IMR-90 (cell line): ENCODE results near the gene TTLL7. TPM values are rescaled to one million over a fixed set of nuclear protein-coding genes. Genes with fewer than 3 reads are reported as not detected.

Source experiments
- ATAC-seq: fragments of 200-7000 bp; cut with Tn5 transposase; 2 replicates; pipeline ENCODE4 v1.9.1; 2020; ENCODE audit warnings: low read depth, mild to moderate bottlenecking, moderate library complexity
- BruUV-seq: library from RNA; stranded (reverse); fragments of 400-500 nt; replicated peaks from 2 replicates; lab custom pipeline; 2021; lab: Mats Ljungman, UMichigan
- CTCF ChIA-PET: fragments of 300-600 bp; formaldehyde crosslinking; extraction: SDS; loops from one replicate; lab custom pipeline; 2021; ENCODE audit warnings: antibody characterized with exemption; lab: Yijun Ruan, JAX
- POLR2A ChIA-PET: fragments of 300-600 bp; sonication (Branson Sonifier 250); formaldehyde crosslinking; loops from one replicate; lab custom pipeline; 2022; ENCODE audit warnings: antibody characterized with exemption; ENCODE audit not compliant: unreplicated experiment; lab: Charles Lee
- DNase-seq: peaks from one replicate; pipeline ENCODE4 v3.0.0; 2013
- H2AFZ ChIP-seq: replicated peaks from 2 replicates; pipeline ENCODE3; 2013; ENCODE audit warnings: low read length, mild to moderate bottlenecking; ENCODE audit not compliant: poor library complexity
- H2AK5ac ChIP-seq: 2 replicates; pipeline ENCODE4 v1.6.1; 2013; ENCODE audit warnings: low read depth, low read length, inconsistent platforms
- H2AK9ac ChIP-seq: replicated peaks from 2 replicates; pipeline ENCODE3; 2013; ENCODE audit warnings: mild to moderate bottlenecking, low read depth, low read length, moderate library complexity; ENCODE audit not compliant: poor library complexity
- H2BK120ac ChIP-seq: 2 replicates; pipeline ENCODE4 v1.6.1; 2013; ENCODE audit warnings: low read depth, low read length, inconsistent platforms
- H2BK15ac ChIP-seq: 3 replicates; pipeline ENCODE4 v1.6.1; 2013; ENCODE audit warnings: low read depth, low read length, inconsistent platforms
- H2BK20ac ChIP-seq: 2 replicates; pipeline ENCODE4 v1.6.1; 2013; ENCODE audit warnings: low read depth, mild to moderate bottlenecking, inconsistent platforms, low read length, moderate library complexity
- H2BK5ac ChIP-seq: 2 replicates; pipeline ENCODE4 v1.6.1; 2013; ENCODE audit warnings: mild to moderate bottlenecking, low read depth, low read length, inconsistent platforms; ENCODE audit not compliant: poor library complexity, severe bottlenecking
- H3K14ac ChIP-seq: replicated peaks from 2 replicates; pipeline ENCODE4 v1.6.1; 2013; ENCODE audit warnings: low read depth, low read length, inconsistent platforms
- H3K18ac ChIP-seq: 2 replicates; pipeline ENCODE4 v1.6.1; 2013; ENCODE audit warnings: low read depth, low read length, control low read depth
- H3K23ac ChIP-seq: 2 replicates; pipeline ENCODE4 v1.6.1; 2013; ENCODE audit warnings: low read depth, low read length, inconsistent platforms
- H3K27ac ChIP-seq: 2 replicates; pipeline ENCODE4 v1.5.1; 2013; ENCODE audit warnings: mild to moderate bottlenecking, control low read depth, low read length; ENCODE audit not compliant: insufficient read depth
- H3K27me3 ChIP-seq: 2 replicates; pipeline ENCODE4 v1.6.1; 2013; ENCODE audit warnings: low read length; ENCODE audit not compliant: control insufficient read depth, insufficient read depth
- H3K36me3 ChIP-seq: 2 replicates; pipeline ENCODE4 v1.6.1; 2013; ENCODE audit warnings: low read length, mixed read lengths; ENCODE audit not compliant: control insufficient read depth, insufficient read depth
- H3K4ac ChIP-seq: 2 replicates; pipeline ENCODE4 v1.6.1; 2013; ENCODE audit warnings: low read depth, low read length, inconsistent platforms
- H3K4me1 ChIP-seq: 2 replicates; pipeline ENCODE4 v1.6.1; 2013; ENCODE audit warnings: low read length, mixed read lengths; ENCODE audit not compliant: control insufficient read depth, insufficient read depth
- H3K4me2 ChIP-seq: 2 replicates; pipeline ENCODE4 v1.6.1; 2013; ENCODE audit warnings: low read depth, mild to moderate bottlenecking, control low read depth, low read length, moderate library complexity
- H3K4me3 ChIP-seq: 2 replicates; pipeline ENCODE4 v1.5.1; 2013; ENCODE audit warnings: low read depth, mild to moderate bottlenecking, control low read depth, low read length, moderate library complexity; ENCODE audit not compliant: insufficient read depth
- H3K56ac ChIP-seq: 2 replicates; pipeline ENCODE4 v1.6.1; 2013; ENCODE audit warnings: low read length, inconsistent platforms; ENCODE audit not compliant: insufficient read depth; ENCODE audit errors: extremely low read depth
- H3K79me1 ChIP-seq, 2 experiments: 2 replicates each; pipeline ENCODE4 v1.6.1; 2013; ENCODE audit warnings: low read length in 2 of 2, inconsistent platforms in 1 of 2, low read depth in 1 of 2
- H3K9ac ChIP-seq: 2 replicates; pipeline ENCODE4 v1.6.1; 2013; ENCODE audit warnings: low read depth, low read length, control low read depth
- H3K9me1 ChIP-seq: 2 replicates; pipeline ENCODE4 v1.6.1; 2013; ENCODE audit warnings: low read length, inconsistent platforms; ENCODE audit not compliant: insufficient read depth
- H3K9me3 ChIP-seq: 2 replicates; pipeline ENCODE4 v1.6.1; 2013; ENCODE audit warnings: low read length; ENCODE audit not compliant: control insufficient read depth, insufficient read depth
- H4K20me1 ChIP-seq: 2 replicates; pipeline ENCODE4 v1.6.1; 2013; ENCODE audit warnings: low read length, inconsistent platforms; ENCODE audit not compliant: insufficient read depth
- H4K5ac ChIP-seq: 2 replicates; pipeline ENCODE4 v1.6.1; 2013; ENCODE audit warnings: mild to moderate bottlenecking, low read depth, low read length, control low read depth
- H4K8ac ChIP-seq, 2 experiments: 2 replicates each; pipeline ENCODE4 v1.6.1; 2013; ENCODE audit warnings: low read depth in 2 of 2, low read length in 2 of 2, control low read depth in 1 of 2, inconsistent platforms in 1 of 2
- H4K91ac ChIP-seq: 2 replicates; pipeline ENCODE4 v1.6.1; 2013; ENCODE audit warnings: low read depth, low read length, inconsistent platforms; ENCODE audit not compliant: insufficient read depth
- BHLHE40 ChIP-seq: fragments of 150-350 bp; IDR thresholded peaks from 2 replicates; pipeline ENCODE4 v1.6.1; 2016; ENCODE audit warnings: mild to moderate bottlenecking, low read depth, low read length
- RAD21 ChIP-seq: IDR thresholded peaks from 2 replicates; pipeline ENCODE4 v1.6.1; 2012; ENCODE audit warnings: low read length, improper control_type of control experiment
- WGBS, 2 experiments: methylation state at CpG; one replicate each; pipeline versions ENCODE4 v1.1.5 to v1.1.7; 2013; ENCODE audit warnings: missing lambda C conversion rate in 2 of 2; ENCODE audit not compliant: insufficient read length in 1 of 2; ENCODE audit errors: extremely low coverage in 2 of 2; 5-methylcytosine and 5-hydroxymethylcytosine counted together
- dilution Hi-C: fragments of 300-500 bp; cut with HindIII; formaldehyde crosslinking; loops from one replicate; pipeline ENCODE4 v1.14.3; 2018; ENCODE audit warnings: low sequenced_read_pairs; ENCODE audit not compliant: unreplicated experiment
- in situ Hi-C: fragments of 300-500 bp; cut with MboI; formaldehyde crosslinking; loops from 3 replicates; pipeline ENCODE4 v1.14.3; 2019; ENCODE audit warnings: low sequenced_read_pairs, inconsistent platforms, mixed read lengths
- intact Hi-C: fragments of 100-400 bp; cut with micrococcal nuclease; formaldehyde crosslinking; loops from 2 replicates; pipeline ENCODE4 v1.10.0; 2022
- polyA plus RNA-seq, 3 experiments: library from polyadenylated mRNA; depleted of rRNA; stranded (reverse); fragments of >200 nt; gene quantifications; 2 replicates each; pipeline ENCODE4 v1.2.3, GENCODE V29; 2012; ENCODE audit warnings: low replicate concordance in 1 of 3
- total RNA-seq: library from RNA; depleted of rRNA; stranded (reverse); fragments of >200 nt; gene quantifications from 2 replicates; pipeline ENCODE4 v1.2.3, GENCODE V29; 2012

Gene TTLL7
- total and polyA plus RNA-seq, 2 of the 4 experiments (the other 2 are of a cell fraction), result 5.7 to 8.1 TPM

GRCh38 chr1:83829106-83829505 is 169.8 kb downstream of the TTLL7 start:
- H3K23ac ChIP-seq, result no peak overlapping the region
- H3K18ac ChIP-seq, result no peak overlapping the region
- ATAC-seq (no peak), DNase-seq (no peak)
- H3K4me1 ChIP-seq, result no peaks in the 10 kb centered on the region
- H2BK20ac ChIP-seq, result no peak overlapping the region
- intact Hi-C loops, result no loop called here
- no peak overlapping the region for H3K4ac ChIP-seq
- no peak overlapping the region for H3K4me2 ChIP-seq
- no peak overlapping the region for H2BK120ac ChIP-seq
- H3K27ac ChIP-seq, result no peak overlapping the region
- H2BK5ac ChIP-seq, result no peak overlapping the region
- WGBS, 2 experiments, result 60% methylated on average over 1 of the region's 7 CpGs; no CpG with 5 or more reads in 1 of the 2 experiments
- H2BK15ac ChIP-seq, result no peak overlapping the region
- H3K9ac ChIP-seq, result no peak overlapping the region
- H3K79me1 ChIP-seq, result no peaks in the 10 kb centered on the region
- H3K9me3 ChIP-seq, result no peaks in the 10 kb centered on the region
- no peak for TF ChIP-seq BHLHE40
- TF ChIP-seq RAD21, result no peak
- ChIA-PET POLR2A (no interaction called here), CTCF (no interaction called here)
- no peak overlapping the region for H2AFZ ChIP-seq
- no peak overlapping the region for H3K14ac ChIP-seq
- no peak overlapping the region for H3K56ac ChIP-seq
- H3K4me3 ChIP-seq, result no peak overlapping the region
- no peak overlapping the region for H2AK5ac ChIP-seq
- H2AK9ac ChIP-seq, result no peak overlapping the region
- H4K8ac ChIP-seq, result no peak overlapping the region
- H3K27me3 ChIP-seq, result 0 out of 2 replicates have a peak, but pooled peaks cover 1% of the 10 kb centered on the region
- dilution Hi-C loops, result no loop called here
- H3K36me3 ChIP-seq, result no peaks in the 10 kb centered on the region
- H4K5ac ChIP-seq, result no peak overlapping the region
- H4K91ac ChIP-seq, result no peak overlapping the region
- H4K20me1 ChIP-seq, result no peaks in the 10 kb centered on the region
- BruUV-seq, result no TSS peak
- H3K9me1 ChIP-seq, result no peaks in the 10 kb centered on the region
- in situ Hi-C loops, result no loop called here
